Fibroblast of skin of right biceps (primary cell): ENCODE results near the gene KLK7.
"Not testable (repeated sequence)": the region's sequence is repeated elsewhere in the genome, so short reads cannot be mapped to it uniquely, and the experiment has no call there.

ENCODE experiments used
- DNase-seq: peaks from one replicate; pipeline ENCODE4 v3.0.0-alpha.2; 2013

Gene KLK7

DNA sequence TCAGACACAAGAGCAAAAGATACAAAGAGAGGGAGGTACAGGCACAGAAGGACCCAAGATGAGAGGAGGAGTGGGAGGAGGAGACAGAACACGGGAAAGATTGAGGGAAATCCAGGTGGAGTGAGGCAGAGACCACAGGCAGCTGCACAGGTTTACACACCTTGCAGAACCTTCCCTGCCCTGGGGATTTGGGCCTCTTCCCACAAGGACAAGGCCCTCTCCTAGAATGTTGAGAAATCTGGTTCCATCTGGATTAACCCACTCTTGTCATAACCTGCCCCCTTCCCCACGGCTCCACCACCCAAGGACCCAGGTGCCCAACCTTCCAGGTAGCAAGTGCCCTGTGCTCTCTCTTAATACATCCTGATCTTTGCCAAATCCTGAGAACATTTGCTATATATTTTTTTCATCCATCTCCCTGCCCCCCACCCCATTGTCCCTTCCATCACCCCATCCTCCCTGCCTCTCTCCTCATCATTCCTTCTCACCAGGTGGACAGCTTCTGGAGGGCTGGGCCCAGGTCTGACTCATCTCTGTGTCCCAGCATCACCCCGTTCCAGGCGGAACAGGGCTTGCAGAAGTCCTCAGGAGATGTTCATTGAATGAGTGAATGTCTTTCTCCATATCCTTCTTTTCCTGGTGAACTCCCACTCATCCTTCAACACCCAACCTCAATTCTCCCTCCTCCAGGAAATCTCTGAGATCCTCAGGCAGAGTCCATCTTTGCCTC is 26.5 kb upstream of the KLK7 start:
- no peak for DNase-seq

GRCh38 chr19:51009061-51009891 is 25.6 kb upstream of the KLK7 start:
- DNase-seq, result no peak

DNA sequence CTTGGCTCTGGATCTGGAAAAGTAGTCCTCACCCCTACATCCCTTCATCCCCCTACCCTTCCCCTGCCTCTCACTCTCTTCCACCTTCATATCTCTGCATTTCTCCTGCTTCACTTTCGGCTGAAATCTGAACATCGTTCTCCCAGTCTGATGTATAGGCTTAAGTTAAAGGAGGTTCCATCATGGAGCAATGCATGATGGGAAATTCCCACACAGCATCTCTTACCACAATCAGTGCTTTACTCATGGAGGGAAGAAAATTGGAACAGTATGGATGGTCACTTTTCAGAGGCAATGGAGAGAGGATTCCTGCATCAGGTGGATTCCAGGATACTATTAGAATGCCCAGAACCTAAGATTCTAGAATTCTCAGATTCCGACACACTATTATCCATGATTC is 23.8 kb upstream of the KLK7 start:
- DNase-seq, result no peak

DNA sequence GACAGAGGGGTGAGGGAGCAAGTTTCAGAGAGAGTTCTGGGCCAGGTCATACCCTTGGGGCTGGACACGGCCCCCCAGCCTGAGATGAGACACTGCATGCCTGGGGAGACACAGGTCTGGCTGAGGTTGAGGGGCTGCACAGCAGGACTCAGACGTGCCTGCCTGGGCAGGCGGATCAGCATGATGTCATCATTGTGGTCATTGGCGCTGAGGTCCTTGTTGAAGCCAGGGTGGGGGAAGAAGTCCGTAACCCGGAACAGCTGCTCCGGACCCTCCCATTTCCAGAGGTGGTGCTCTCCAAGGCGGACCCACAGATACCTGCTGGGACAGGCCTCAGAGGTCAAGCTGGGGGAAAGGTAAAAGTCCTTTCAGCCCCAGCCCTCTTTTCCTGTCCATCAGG is 22.7 kb upstream of the KLK7 start:
- no peak for DNase-seq

DNA sequence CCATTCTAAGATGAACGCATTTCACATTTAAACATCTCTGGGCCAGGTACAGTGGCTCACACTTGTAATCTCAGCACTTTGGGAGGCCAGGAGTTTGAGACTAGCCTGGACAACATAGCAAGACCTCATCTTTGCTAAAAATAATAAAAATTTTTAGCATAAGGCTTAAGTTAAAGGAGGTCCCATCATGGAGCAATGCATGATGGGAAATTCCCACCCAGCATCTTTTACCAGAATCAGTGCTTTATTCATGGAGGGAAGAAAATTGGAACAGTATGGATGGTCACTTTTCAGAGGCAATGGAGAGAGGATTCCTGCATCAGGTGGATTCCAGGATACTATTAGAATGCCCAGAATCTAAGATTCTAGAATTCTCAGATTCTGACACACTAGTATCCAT is 21.5 kb upstream of the KLK7 start:
- DNase-seq, result no peak

DNA sequence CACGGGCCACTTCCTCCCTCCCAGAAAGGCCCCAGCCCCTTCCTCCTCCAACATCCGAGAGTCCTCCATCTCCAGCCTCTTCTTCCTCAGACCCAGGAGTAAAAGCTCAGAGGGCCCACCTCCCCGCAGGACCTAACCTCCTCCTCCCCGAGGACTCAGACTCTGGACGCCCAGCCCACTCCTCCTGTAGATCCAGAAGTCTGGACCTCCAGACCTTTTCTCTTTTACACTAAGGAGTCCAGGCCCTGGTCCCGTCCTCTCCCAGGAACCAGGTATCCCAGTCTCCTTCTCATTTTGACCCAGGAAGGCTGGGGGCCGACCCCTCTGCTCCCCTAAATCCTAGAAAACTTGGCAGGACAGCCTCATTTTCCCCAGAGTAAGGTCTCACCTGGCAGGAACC is 19.6 kb upstream of the KLK7 start:
- no peak for DNase-seq

- peak; percentile 2 for DNase-seq
Measured at GRCh38 chr19:51002542-51003311, 19.0 kb upstream of the KLK7 start.

- no peak for DNase-seq
Measured at GRCh38 chr19:51002089-51002532, 18.4 kb upstream of the KLK7 start.

- no peak for DNase-seq
Measured at GRCh38 chr19:51001515-51001914, 17.8 kb upstream of the KLK7 start, which contains the start of gene KLK8. TSS of gene KLK8 (minus strand) at chr19:51001604. CDS start at chr19:51001167, 437 bp downstream.

- no peak for DNase-seq
Measured at GRCh38 chr19:51000981-51001380, 17.3 kb upstream of the KLK7 start.

- no peak for DNase-seq
Measured at GRCh38 chr19:51000426-51000825, 16.7 kb upstream of the KLK7 start.

DNA sequence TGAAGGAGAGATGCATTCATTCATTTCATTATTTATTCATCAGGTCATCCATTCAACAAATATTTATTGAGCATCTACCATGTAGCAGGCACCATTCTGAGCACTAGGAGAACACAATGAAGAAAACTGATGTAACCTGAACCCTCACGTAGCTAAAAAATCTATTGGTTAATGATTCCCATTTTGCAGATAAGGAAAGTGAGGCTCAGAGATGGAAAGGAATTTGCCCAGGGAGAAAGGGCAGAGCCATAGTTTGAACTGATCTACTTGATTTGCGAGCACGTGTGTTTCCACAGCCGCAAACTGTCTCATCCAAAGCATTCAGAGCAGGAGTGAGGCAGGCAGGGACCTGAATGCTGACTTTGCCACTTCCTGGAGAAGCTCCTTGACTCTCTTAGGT is 15.0 kb upstream of the KLK7 start:
- no peak for DNase-seq

- DNase-seq, result no peak
Measured at GRCh38 chr19:50998061-50998460, 14.3 kb upstream of the KLK7 start.

GRCh38 chr19:50994129-50994528 is 10.4 kb upstream of the KLK7 start:
- DNase-seq, result no peak

DNA sequence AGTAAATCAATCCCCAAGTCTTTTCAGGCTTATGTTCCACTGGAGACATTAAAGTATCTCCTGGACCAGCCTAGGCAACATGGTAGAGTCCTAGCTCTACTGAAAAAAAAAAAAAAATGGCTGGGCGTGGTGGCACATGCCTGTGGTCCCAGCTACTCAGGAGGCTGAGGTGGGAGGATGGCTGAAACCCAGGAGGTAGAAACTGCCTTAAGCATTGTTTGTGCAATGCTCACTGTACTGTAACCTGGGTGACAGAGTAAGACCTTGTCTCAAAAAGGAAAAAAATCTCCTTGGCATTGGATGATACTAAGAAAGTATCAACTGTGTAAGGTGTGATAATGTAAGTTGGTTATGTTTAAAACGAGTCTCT is 8.9 kb upstream of the KLK7 start:
- no peak for DNase-seq

DNA sequence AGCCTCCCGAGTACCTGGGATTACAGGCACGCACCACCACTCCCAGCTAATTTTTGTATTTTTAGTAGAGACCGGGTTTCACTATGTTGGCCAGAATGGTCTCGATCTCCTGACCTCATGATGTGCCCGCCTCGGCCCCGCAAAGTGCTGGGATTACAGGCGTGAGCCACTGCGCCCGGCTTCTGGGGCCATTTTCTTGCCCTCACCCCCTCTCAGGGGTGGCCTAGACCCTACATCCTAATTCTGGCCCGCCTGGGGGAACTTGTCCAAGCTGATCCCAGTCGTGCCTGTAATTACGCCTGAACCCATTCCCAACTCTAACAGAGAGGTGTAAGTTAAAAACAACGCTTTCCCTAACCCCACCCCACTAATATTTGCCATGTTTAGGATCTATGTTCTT is 699 bp upstream of the KLK7 start:
- not testable (repeated sequence) for DNase-seq

DNA sequence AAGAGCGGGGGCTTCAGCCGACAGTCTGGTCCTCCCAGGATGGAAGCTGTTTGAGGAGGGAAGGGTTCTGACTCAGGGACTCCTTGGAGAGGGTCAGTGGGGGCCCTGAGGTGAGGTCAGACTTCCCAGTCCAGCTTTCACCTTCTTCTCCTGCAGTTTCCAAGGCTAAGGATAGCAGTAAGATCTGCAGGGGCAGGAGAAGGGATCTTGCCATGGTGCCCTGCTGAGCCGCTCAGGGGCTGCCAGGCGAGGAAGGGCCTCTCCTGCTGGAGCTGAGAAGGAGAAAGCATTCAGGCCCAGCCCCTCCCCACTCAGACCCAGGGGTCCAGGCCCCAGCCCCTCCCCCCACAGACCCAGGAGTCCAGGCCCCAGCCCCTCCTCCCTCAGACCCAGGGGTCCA is 1.5 kb downstream of the KLK7 start:
- DNase-seq, result no peak

DNA sequence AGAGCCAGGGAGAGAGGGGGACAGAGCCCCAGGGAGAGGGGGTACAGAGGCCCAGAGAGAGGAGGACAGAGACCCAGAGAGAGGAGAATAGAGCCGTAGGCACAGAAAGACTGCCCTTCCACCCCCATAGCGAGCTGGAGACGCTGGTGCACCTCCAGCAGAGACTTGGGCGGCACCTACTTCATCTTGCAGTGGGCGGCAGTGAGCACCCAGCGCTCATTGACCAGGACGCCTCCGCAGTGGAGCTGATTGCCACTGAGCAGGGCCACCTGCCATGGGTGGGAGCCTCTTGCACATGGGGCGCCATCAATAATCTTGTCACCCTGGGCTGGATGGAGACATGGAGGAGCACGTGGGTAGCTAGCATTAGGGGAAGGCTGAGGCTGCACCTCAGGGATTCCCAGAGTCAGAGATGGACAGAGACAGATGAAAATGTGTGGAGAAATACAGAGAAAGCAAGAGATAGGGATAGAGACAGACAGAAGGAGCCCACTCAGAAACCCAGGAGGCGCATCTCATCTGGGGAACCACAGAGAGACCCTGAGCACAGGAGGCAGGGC is 2.0 kb downstream of the KLK7 start:
- DNase-seq, result no peak

DNA sequence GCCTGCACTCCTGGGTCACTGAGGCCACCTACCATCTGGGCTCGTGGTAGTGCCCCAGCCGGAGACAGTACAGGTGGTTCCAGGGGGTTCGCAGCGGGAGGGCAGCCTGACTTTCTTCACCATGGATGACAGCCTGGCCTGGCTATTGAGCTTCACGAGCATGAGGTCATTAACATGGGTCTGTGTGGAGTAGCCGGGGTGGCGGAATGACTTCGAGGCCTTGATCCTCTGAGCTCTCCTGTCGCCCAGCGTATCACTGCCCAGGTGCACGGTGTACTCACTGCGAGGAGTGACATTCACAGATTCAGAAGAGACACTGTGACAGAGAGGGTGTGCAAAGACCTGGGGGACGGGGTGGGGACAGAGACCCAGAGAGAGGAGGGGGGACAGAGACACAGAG is 3.5 kb downstream of the KLK7 start:
- DNase-seq, result no peak

- DNase-seq, result no peak
Measured at GRCh38 chr19:50979758-50980157, 4.0 kb downstream of the KLK7 start.

DNA sequence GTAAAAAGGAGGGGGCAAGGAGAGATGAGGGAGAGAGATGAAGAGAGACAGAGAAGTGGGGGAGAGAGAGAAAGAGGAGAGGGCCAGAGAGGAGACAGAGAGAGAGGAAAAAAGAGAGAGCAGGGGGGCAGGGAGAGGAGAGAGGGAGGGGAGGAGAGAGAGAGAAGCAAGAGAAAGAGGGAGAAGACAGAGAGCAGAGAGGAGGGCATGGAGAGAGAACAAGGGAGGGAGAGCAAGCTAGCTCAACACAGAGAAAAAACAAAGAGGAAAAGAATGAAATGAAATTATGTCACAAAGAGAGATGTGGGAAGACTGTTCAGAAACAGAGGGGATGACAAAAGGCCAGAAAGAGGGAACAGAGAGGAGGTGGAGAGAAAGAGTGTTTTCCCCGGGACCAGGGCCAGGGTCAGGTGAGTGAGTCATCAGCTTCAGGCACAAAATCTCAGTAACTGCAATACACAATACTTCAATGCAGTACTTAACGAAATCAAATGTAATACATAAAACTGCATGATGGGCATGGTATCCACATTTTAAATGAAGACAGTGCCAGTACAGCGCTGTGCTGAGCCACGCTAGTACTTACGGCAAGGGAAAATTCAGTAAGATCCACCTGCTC is 4.8 kb downstream of the KLK7 start:
- no peak for DNase-seq

DNA sequence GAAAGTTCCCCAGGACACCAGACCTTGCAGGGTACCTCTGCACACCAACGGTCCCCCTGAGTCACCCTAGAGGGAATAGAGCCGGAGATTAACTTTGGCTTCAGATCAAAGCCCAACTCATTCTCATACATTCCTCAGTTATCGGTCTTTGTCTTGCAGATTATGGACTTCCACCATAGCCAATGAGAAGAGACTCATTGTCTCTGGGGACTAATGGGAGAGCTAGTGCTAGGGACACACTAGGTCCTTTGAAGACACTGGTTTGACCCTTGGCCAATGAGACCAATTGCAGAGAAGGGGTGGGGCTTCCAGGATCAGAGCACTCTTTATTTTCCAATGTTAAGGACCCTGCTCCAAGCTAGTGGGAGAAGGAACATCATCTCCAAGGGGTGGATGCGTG is 6.1 kb downstream of the KLK7 start:
- DNase-seq, result no peak

GRCh38 chr19:50975766-50976165 is 8.0 kb downstream of the KLK7 start:
- no peak for DNase-seq
